Parathyroid adenoma (tissue), 2 donors: ENCODE measurements around the gene PCCA.

Experiments
- H2AFZ ChIP-seq: fragments of 300-600 bp; sonication (generic); one replicate; pipeline ENCODE4 v1.7.0; 2017; ENCODE audit warnings: antibody characterized with exemption, mild to moderate bottlenecking
- H3K27ac ChIP-seq: fragments of 300-600 bp; sonication (generic); one replicate; pipeline ENCODE4 v1.7.0; 2017
- H3K27me3 ChIP-seq: fragments of 300-600 bp; sonication (generic); one replicate; pipeline ENCODE4 v1.7.0; 2017; ENCODE audit warnings: low read length; ENCODE audit not compliant: control insufficient read depth, insufficient read depth
- H3K36me3 ChIP-seq: fragments of 300-600 bp; sonication (generic); one replicate; pipeline ENCODE4 v1.7.0; 2017; ENCODE audit warnings: low read length; ENCODE audit not compliant: control insufficient read depth, insufficient read depth
- H3K4me1 ChIP-seq: fragments of 300-600 bp; sonication (generic); one replicate; pipeline ENCODE4 v1.7.0; 2017; ENCODE audit warnings: control low read depth
- H3K4me2 ChIP-seq: fragments of 300-600 bp; sonication (generic); one replicate; pipeline ENCODE4 v1.7.0; 2017; ENCODE audit warnings: low read length
- H3K4me3 ChIP-seq: fragments of 300-600 bp; sonication (generic); one replicate; pipeline ENCODE4 v1.7.0; 2017; ENCODE audit warnings: low read depth, low read length
- H3K79me2 ChIP-seq: fragments of 300-600 bp; sonication (generic); one replicate; pipeline ENCODE4 v1.7.0; 2017; ENCODE audit warnings: control low read depth
- H3K9ac ChIP-seq: fragments of 300-600 bp; sonication (generic); one replicate; pipeline ENCODE4 v1.7.0; 2017; ENCODE audit warnings: mild to moderate bottlenecking
- H3K9me3 ChIP-seq: fragments of 300-600 bp; sonication (generic); one replicate; pipeline ENCODE4 v1.7.0; 2017; ENCODE audit warnings: low read length; ENCODE audit not compliant: control insufficient read depth
- CTCF ChIP-seq: fragments of 300-600 bp; sonication (generic); IDR thresholded peaks from one replicate; pipeline ENCODE4 v1.7.0; 2017; ENCODE audit warnings: antibody characterized with exemption, mild to moderate bottlenecking
- donor health status: primary hyperparathyroidism.

Gene PCCA

GRCh38 chr13:100396776-100397175 lies 307.9 kb downstream of the PCCA start:
- Histone ChIP-seq H3K4me2 (no peak overlapping the region), H2AFZ (no peak overlapping the region), H3K9ac (no peak overlapping the region), H3K4me1 (no peaks in the 10 kb centered on the region), H3K27ac (no peak overlapping the region), H3K36me3 (no peaks in the 10 kb centered on the region), H3K4me3 (no peak overlapping the region), H3K79me2 (no peaks in the 10 kb centered on the region), H3K27me3 (no peaks in the 10 kb centered on the region), H3K9me3 (no peaks in the 10 kb centered on the region)
- TF ChIP-seq CTCF = no peak

GRCh38 chr13:100397627-100398026 lies 308.7 kb downstream of the PCCA start:
- Histone ChIP-seq H3K79me2 (no peaks in the 10 kb centered on the region), H3K27ac (no peak overlapping the region), H3K9ac (no peak overlapping the region), H3K4me2 (no peak overlapping the region), H2AFZ (no peak overlapping the region), H3K9me3 (no peaks in the 10 kb centered on the region), H3K4me3 (no peak overlapping the region), H3K36me3 (no peaks in the 10 kb centered on the region), H3K4me1 (no peaks in the 10 kb centered on the region), H3K27me3 (no peaks in the 10 kb centered on the region)
- TF ChIP-seq CTCF = no peak

GRCh38 chr13:100398360-100398759 lies 309.5 kb downstream of the PCCA start:
- no peaks in the 10 kb centered on the region for H3K27me3 ChIP-seq
- H3K79me2 ChIP-seq = no peaks in the 10 kb centered on the region
- no peak overlapping the region for H3K9ac ChIP-seq
- no peak for TF ChIP-seq CTCF
- H3K4me3 ChIP-seq = no peak overlapping the region
- H3K4me2 ChIP-seq = no peak overlapping the region
- no peaks in the 10 kb centered on the region for H3K36me3 ChIP-seq
- H3K4me1 ChIP-seq = no peaks in the 10 kb centered on the region
- no peak overlapping the region for H2AFZ ChIP-seq
- H3K27ac ChIP-seq = no peak overlapping the region
- no peaks in the 10 kb centered on the region for H3K9me3 ChIP-seq

DNA sequence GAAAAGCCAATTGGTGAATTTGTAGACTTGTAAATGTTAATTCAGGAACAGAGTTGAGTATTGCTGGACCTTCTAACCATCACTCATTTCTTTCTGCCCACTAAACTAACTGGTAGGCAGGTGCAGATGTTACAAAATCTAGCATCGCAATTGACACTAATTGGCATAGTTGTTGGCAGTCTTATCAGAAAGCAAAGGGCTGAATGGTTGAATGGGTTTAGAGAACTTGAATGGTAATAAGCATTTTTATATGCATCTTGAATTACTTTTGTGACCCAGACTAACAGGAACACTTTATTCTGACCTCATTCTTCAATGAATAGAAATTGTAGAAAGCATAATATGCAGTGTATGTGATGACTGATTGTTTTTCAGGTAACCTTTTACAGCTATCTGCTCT lies 310.6 kb downstream of the PCCA start:
- Histone ChIP-seq H3K4me2 (no peak overlapping the region), H3K4me3 (no peak overlapping the region), H3K4me1 (no peaks in the 10 kb centered on the region), H2AFZ (no peak overlapping the region), H3K27me3 (no peaks in the 10 kb centered on the region), H3K9ac (no peak overlapping the region), H3K79me2 (no peaks in the 10 kb centered on the region), H3K9me3 (no peaks in the 10 kb centered on the region), H3K27ac (no peak overlapping the region), H3K36me3 (no peaks in the 10 kb centered on the region)
- TF ChIP-seq CTCF = no peak

GRCh38 chr13:100403675-100404074 lies 314.8 kb downstream of the PCCA start:
- Histone ChIP-seq H3K9ac (no peak overlapping the region), H2AFZ (no peak overlapping the region), H3K4me3 (no peak overlapping the region), H3K36me3 (no peaks in the 10 kb centered on the region), H3K4me1 (no peaks in the 10 kb centered on the region), H3K4me2 (no peak overlapping the region), H3K27me3 (no peaks in the 10 kb centered on the region), H3K9me3 (no peaks in the 10 kb centered on the region), H3K79me2 (no peaks in the 10 kb centered on the region), H3K27ac (no peak overlapping the region)
- no peak for TF ChIP-seq CTCF
